Adrenal gland (tissue), 12 donors: Measurements from ENCODE around the gene FAM53B. TPM values are rescaled to one million over a fixed set of nuclear protein-coding genes. Genes with fewer than 3 reads are reported as not detected.

Source experiments
- DNase-seq, 7 donors: peaks; one replicate each; pipeline ENCODE4 v3.0.0-alpha.2; 2019 to 2020
- H3K27ac ChIP-seq, 5 donors: fragments of 200-600 bp; sonication (generic) in 4 of 5; 1 replicate in 3 of 5; 2 replicates in 2 of 5; pipeline versions ENCODE4 v1.5.1 to v1.8.0; 2016 to 2020; ENCODE audit warnings: mild to moderate bottlenecking in 1 of 5
- H3K27me3 ChIP-seq: fragments of 200-600 bp; 2 replicates; pipeline ENCODE4 v1.8.0; 2021
- H3K36me3 ChIP-seq, 2 donors: fragments of 200-600 bp; replicated peaks in 1 of 2; 1 replicate in 1 of 2; 2 replicates in 1 of 2; pipeline versions ENCODE4 v1.5.1 to v1.8.0; 2018 to 2022
- H3K4me1 ChIP-seq, 2 donors: fragments of 200-600 bp; replicated peaks in 1 of 2; 1 replicate in 1 of 2; 2 replicates in 1 of 2; pipeline versions ENCODE4 v1.5.1 to v1.8.0; 2018 to 2021
- H3K4me3 ChIP-seq, 4 donors: fragments of 200-600 bp; sonication (generic) in 3 of 4; one replicate each; pipeline ENCODE4 v1.5.1; 2016 to 2018
- H3K9me3 ChIP-seq, 3 donors: fragments of 200-600 bp; sonication (generic) in 1 of 3; replicated peaks in 1 of 3; 1 replicate in 2 of 3; 2 replicates in 1 of 3; pipeline versions ENCODE4 v1.5.1 to v1.8.0; 2016 to 2021
- CTCF ChIP-seq, 6 experiments: fragments of 450-650 bp in 4 of 6; fragments of 200-600 bp in 2 of 6; sonication (generic) in 1 of 6; IDR thresholded peaks; 1 replicate in 5 of 6; 2 replicates in 1 of 6; pipeline versions ENCODE4 v1.5.1 to v1.8.0; 2016 to 2021; ENCODE audit warnings: antibody characterized with exemption in 6 of 6, mild to moderate bottlenecking in 2 of 6, moderate library complexity in 1 of 6
- POLR2A ChIP-seq, 2 donors: fragments of 450-650 bp; IDR thresholded peaks; one replicate each; pipeline ENCODE4 v1.6.1; 2017; ENCODE audit warnings: antibody characterized with exemption in 2 of 2, mild to moderate bottlenecking in 2 of 2, moderate library complexity in 1 of 2
- WGBS, 4 donors: extraction: QIAGEN DNeasy Blood & Tissue Kit in 2 of 4; methylation state at CpG; one replicate each; pipeline versions ENCODE4 v1.1.5 to v1.1.7; 2013 to 2017; 5-methylcytosine and 5-hydroxymethylcytosine counted together
- intact Hi-C, 2 donors: fragments of 100-400 bp; cut with DNase I; formaldehyde crosslinking; loops; one replicate each; pipeline versions ENCODE4 v1.14.1 to v1.15.0; 2022 to 2023
- polyA plus RNA-seq, 3 donors: library from polyadenylated mRNA; stranded (reverse); fragments of 200-250 nt in 2 of 3; fragments of 350-450 nt in 1 of 3; fragmentation: Illumina TruSeq in 1 of 3; extraction: RNeasy Lipid Tissue Mini Kit (QIAGEN cat#74804) in 1 of 3; gene quantifications; one replicate each; pipeline ENCODE4 v1.2.3, GENCODE V29; 2013 to 2014
- total RNA-seq, 9 donors: library from RNA; depleted of rRNA in 4 of 9; stranded (reverse); fragments of >200 nt in 4 of 9; fragments of 120-200 nt in 1 of 9; fragmentation: NEBNext Ultra II Directional in 1 of 9; extraction: Animal tissue kit (Norgen Biotek cat#: 25700) in 1 of 9; gene quantifications; one replicate each; pipeline versions ENCODE4 v1.1.0 to v1.2.4, GENCODE V29; 2013 to 2023
- donor health status: healthy with polysubstance abuse.
- donor health status: Bipolar disorder and iron deficiency.
- donor health status: DM: yes; HTN: yes; CAD: no.
- donor health status: DM: no; HTN: no; CAD: no.
- donor health status: DM: no; HTN: no; CAD: no.
- donor health status: DM: yes; HTN: yes; CAD: no.

FAM53B gene
- total and polyA plus RNA-seq, 12 donors, result 15.1 to 90.9 (median 65.5) TPM

- 92 to 99% (median 95%) methylated on average over 5 of the region's 5 CpGs for WGBS, 4 donors
Observed at GRCh38 chr10:124691002-124691401, 53.2 kb downstream of the FAM53B start.

GRCh38 chr10:124689911-124690498 is 54.2 kb downstream of the FAM53B start:
- Histone ChIP-seq H3K27ac (no peak overlapping the region), H3K27me3 (no peaks in the 10 kb centered on the region), H3K4me3 (no peak overlapping the region), H3K9me3 (no peaks in the 10 kb centered on the region), H3K36me3 (peaks cover 0 to 21% of the 10 kb centered on the region in 2 donors), H3K4me1 (peaks cover 0 to 53% of the 10 kb centered on the region in 2 donors)
- intact Hi-C loops, result no loop called here
- WGBS, 4 donors, result 84 to 87% (median 86%) methylated on average over 10 to 11 of the region's 11 CpGs
- TF ChIP-seq POLR2A (IDR thresholded peaks at IDR 0.05), result no peak
- TF ChIP-seq CTCF (IDR thresholded peaks at IDR 0.05), result no peak
- peak in 1 of 7 donors; percentile 42 for DNase-seq

More at GRCh38 chr10:124691002-124691401, 53.2 kb downstream of the FAM53B start:
- Histone ChIP-seq H3K27me3 (no peaks in the 10 kb centered on the region), H3K27ac (no peak overlapping the region), H3K36me3 (peaks cover 0 to 26% of the 10 kb centered on the region in 2 donors), H3K9me3 (no peaks in the 10 kb centered on the region), H3K4me1 (peaks cover 2 to 52% of the 10 kb centered on the region in 2 donors), H3K4me3 (no peak overlapping the region)
- DNase-seq, result no peak
- TF ChIP-seq CTCF (IDR thresholded peaks at IDR 0.05) (no peak), POLR2A (IDR thresholded peaks at IDR 0.05) (no peak)
- intact Hi-C loops, result no loop called here

GRCh38 chr10:124688889-124689670 is 55.1 kb downstream of the FAM53B start:
- Histone ChIP-seq H3K4me1 (peaks cover 0 to 57% of the 10 kb centered on the region in 2 donors), H3K9me3 (no peaks in the 10 kb centered on the region), H3K27me3 (no peaks in the 10 kb centered on the region), H3K4me3 (no peak overlapping the region), H3K27ac (peak overlapping the region in 2 of 5 donors; percentile 40 to 77), H3K36me3 (peaks cover 0 to 12% of the 10 kb centered on the region in 2 donors)
- intact Hi-C loops, result no loop called here
- WGBS, 4 donors, result 85 to 87% (median 86%) methylated on average over 12 of the region's 12 CpGs
- TF ChIP-seq CTCF (IDR thresholded peaks at IDR 0.05) (no peak), POLR2A (IDR thresholded peaks at IDR 0.05) (no peak)
- no peak for DNase-seq

GRCh38 chr10:124688386-124688785 is 55.8 kb downstream of the FAM53B start:
- H3K4me1 ChIP-seq, result peaks cover 0 to 58% of the 10 kb centered on the region in 2 donors
- H3K27me3 ChIP-seq, result no peaks in the 10 kb centered on the region
- peaks cover 0 to 5% of the 10 kb centered on the region in 2 donors for H3K36me3 ChIP-seq
- no peak for TF ChIP-seq POLR2A (IDR thresholded peaks at IDR 0.05)
- no peak for TF ChIP-seq CTCF (IDR thresholded peaks at IDR 0.05)
- H3K4me3 ChIP-seq, result no peak overlapping the region
- H3K9me3 ChIP-seq, result no peaks in the 10 kb centered on the region
- WGBS, 4 donors, result 84 to 90% (median 88%) methylated on average over 5 to 6 of the region's 6 CpGs
- H3K27ac ChIP-seq, result peak overlapping the region in 2 of 5 donors; percentile 40 to 77
- intact Hi-C loops, result no loop called here
- no peak for DNase-seq
